LNCaP clone FGC (cell line): Measurements from ENCODE around the gene TNKS1BP1.
A peak's percentile ranks its signal among the peaks of the same experiment; 100 is the strongest.
"Not testable (repeated sequence)": the region's sequence is repeated elsewhere in the genome, so short reads cannot be mapped to it uniquely, and the experiment has no call there.

Source experiments
- DNase-seq: peaks from one replicate; pipeline ENCODE4 v3.0.0-alpha.2; 2011; ENCODE audit warnings: low read depth
- H3K4me3 ChIP-seq: 2 replicates; pipeline ENCODE4 v1.5.1; 2011; ENCODE audit warnings: mild to moderate bottlenecking, low read depth, low read length, control low read depth
- CTCF ChIP-seq: IDR thresholded peaks from 2 replicates; pipeline ENCODE4 v1.5.1; 2012; ENCODE audit warnings: mild to moderate bottlenecking; ENCODE audit not compliant: control insufficient read depth, insufficient read depth; ENCODE audit errors: extremely low read depth

The TNKS1BP1 gene

DNA sequence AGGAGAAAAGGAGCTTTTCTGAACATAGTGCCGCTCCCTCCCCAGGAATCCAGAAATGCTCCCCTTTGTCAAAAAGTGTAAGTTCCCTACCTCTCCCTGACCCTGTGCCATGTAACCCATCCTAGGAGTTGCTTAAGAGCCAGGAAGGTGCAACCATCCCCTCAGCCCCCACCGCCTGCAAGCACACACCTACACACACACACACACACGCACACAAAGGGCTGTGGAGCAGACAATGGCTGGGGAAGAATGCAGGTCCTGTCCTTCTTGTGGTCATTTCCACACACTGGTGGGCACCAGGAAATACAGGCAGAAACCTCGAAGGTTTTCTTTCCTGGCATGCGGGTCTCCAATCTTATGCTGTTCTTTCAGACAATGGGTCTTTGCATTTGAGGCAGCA lies 14.6 kb upstream of the TNKS1BP1 start:
- no peak overlapping the region for H3K4me3 ChIP-seq
- no peak for TF ChIP-seq CTCF
- DNase-seq = no peak

- TF ChIP-seq CTCF = no peak
- no peak within 1 kb of the TSS for H3K4me3 ChIP-seq
- no peak for DNase-seq
These were observed 13.4 kb upstream of the TNKS1BP1 start, which contains the start of gene P2RX3 for GRCh38 chr11:57338142-57338541. Gene P2RX3 (plus strand): TSS chr11:57338352. CDS start chr11:57338551, 199 bp downstream.

GRCh38 chr11:57336856-57337255 lies 12.1 kb upstream of the TNKS1BP1 start:
- H3K4me3 ChIP-seq, DNase-seq: not testable (repeated sequence)

DNA sequence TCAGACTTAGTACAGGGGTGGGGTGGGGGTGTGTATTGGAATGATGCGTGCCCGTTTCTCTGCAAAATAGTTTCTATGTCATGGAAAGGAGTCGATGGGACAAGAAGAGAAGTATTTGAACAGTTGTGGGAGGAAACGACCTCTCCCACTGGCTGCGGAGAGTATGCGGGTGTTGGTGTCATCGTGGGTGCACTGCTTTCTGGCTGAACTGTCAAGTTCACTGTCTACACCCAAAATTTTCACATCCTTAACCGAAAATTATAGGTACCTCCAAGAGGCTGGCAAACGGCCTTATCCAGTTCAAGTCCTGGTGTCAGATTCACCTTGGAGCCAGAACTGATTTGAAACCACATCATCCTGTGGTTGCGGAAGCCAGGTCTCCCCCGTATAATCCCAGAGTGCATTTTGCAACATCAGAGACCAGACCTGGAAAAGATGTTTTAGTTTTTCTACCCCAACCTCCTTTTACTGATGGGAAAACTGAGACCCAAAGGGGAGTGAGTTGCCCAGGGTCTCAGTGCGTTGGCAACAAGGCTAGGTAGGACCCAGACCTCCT lies 11.4 kb upstream of the TNKS1BP1 start:
- TF ChIP-seq CTCF = no peak
- no peak for DNase-seq
- peak overlapping the region; percentile 90 for H3K4me3 ChIP-seq

DNA sequence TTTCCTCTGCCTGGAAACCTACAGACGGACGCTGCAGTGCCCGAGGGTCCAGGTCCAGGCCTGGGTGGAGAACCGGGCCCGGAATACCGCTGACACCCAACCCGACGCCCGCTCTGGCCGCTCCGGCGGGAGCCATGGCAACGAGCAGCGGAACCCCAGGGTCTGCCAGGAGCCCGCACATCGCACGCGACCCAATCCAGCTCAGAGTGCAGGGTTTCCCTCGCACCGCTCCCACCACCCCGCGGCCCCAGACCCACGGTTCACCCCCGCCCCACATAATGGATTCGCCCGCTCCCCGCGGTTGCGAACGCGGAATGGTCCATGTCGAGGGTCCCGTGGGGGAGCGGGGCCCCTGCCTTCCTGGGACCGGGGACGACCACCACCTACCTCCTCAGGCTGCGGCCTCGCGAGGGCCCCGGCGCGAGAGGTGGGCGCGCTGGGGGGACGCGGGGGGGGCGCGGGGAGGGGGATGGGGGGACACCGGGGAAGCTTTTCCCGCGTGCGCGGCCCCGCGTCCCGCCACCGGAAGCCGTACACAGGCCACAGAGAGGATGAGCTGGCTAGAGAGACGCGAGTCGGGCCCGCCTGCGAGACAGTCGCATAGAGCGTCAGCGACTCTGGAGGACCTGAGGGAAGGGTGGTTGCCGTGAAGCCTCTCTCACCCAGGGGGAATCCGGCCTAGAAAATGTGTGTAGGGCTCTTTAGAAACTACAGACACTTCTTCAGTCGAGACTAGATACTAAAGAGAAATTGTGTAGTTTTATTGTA lies 10.8 kb upstream of the TNKS1BP1 start, which contains the start of gene SSRP1:
Gene SSRP1, minus strand, starts transcription at position 550 of the 768 bp plus-strand sequence. CDS start 771 bp downstream, outside the sequence.
- TF ChIP-seq CTCF = peak; percentile 28; the same call in 1 of the 2 replicates

DNA sequence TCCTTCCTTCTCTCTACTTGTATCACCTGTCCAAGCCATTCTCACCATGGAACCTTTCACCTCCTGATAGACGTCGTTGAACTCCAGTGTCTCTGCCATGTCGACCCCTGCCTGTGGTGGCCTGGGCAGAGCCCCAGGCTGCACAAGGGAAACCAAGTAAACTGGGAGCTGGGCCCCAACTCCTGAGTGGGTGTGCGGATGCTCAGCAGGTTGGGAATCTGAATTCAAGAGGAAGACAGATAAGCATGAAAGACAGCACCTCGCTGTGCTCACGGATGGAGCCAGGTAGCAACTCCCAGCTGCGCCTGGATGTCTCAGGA lies 10.2 kb upstream of the TNKS1BP1 start:
- H3K4me3 ChIP-seq = peak overlapping the region; percentile 90
- no peak for DNase-seq
- TF ChIP-seq CTCF = no peak

More for the DNA sequence above, 10.8 kb upstream of the TNKS1BP1 start, which contains the start of gene SSRP1:
- DNase-seq = no peak
- peak within 1 kb of the TSS; percentile 90 for H3K4me3 ChIP-seq

DNA sequence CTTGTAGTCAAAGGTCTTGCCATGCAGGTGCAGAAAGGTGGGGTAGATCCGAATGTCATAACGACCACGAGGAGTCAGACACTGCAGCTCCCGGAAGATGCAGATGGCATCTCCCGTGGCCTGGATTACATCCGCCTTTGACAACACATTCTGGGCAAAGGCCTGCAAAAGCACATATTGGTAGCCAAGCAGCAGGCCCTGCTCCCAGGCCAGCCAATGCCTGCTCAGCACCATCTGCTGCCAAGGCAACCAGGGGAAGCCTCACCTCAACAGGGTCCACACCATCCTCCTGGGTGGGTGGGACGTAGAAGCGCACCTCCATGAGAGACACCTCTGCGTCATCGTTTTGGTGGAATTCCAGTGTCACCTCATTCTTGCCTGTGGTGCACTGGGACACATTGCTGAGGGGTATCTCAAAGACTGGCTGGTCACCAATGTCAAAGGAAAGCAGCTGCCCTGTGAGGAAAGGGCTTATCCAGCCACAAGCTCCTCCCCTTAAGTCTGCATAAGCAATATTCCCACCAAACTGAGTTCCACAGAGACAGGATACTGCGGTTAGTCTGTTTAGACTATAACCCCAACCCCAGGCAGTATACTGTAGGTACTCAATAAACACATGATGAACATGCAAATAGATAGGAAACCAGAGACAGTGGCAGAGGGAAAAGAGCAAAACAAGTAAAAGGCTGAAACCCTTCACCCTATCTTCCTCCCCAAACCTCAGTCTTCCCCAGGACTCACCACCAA lies 8.1 kb upstream of the TNKS1BP1 start:
- H3K4me3 ChIP-seq = no peak overlapping the region
- DNase-seq = no peak
- no peak for TF ChIP-seq CTCF
